ENCODE results near the gene RBX1.
"Not testable (repeated sequence)": the region's sequence is repeated elsewhere in the genome, so short reads cannot be mapped to it uniquely, and the experiment has no call there.

The RBX1 gene

GRCh38 chr22:40950962-40951794, at the start of gene RBX1:
Gene RBX1 (plus strand): TSS chr22:40951378. CDS start chr22:40951399, 21 bp downstream.
- DNase-seq (ENCODE audit: low read depth), result peak; percentile 98

DNA sequence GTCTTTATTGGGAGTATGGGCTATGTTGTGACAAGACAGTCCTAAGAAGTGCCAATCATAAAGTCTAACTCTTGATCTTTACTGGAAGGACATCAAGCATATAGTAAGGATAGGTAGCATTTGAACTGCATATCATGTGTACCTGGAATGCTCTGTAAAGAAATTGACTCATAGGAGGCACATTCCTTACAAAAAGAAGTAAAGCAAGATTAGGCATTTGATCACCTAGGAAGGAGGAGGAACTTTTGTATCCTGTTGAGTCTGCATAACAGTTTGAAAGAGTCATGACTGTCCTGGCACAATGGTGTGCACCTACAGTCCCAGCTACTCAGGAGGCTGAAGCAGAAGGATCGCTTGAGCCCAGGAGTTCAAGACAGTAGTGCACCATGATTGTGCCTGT, 47.1 kb upstream of the RBX1 start:
- DNase-seq (ENCODE audit: low read depth), result no peak

- no peak for DNase-seq (ENCODE audit: low read depth)
Observed at GRCh38 chr22:40908895-40909294, 42.3 kb upstream of the RBX1 start.

DNA sequence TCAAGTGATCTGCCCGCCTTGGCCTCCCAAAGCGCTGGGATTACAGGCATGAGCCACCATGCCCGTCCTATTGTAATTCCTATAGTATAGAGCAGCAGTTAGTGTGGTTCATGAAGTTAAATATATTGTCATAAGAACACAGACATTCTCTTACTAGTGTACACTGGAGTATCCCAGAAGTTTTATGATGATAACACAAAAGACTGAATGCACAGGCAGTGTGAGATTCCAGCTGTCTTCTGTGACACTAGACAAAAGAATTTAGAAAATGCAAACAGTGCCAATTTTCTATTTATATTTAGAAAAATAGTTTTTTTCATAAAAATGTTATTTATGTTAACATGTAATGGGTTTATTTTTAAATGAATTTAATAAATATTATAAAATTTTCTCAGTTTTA, 39.4 kb upstream of the RBX1 start:
- no peak for DNase-seq (ENCODE audit: low read depth)

- DNase-seq (ENCODE audit: low read depth), result not testable (repeated sequence)
Observed at GRCh38 chr22:40912987-40913386, 38.2 kb upstream of the RBX1 start.

GRCh38 chr22:40919446-40919845, 31.7 kb upstream of the RBX1 start:
- DNase-seq (ENCODE audit: low read depth), result no peak

GRCh38 chr22:40920526-40920925, 30.7 kb upstream of the RBX1 start:
- no peak for DNase-seq (ENCODE audit: low read depth)

- no peak for DNase-seq (ENCODE audit: low read depth)
Observed at GRCh38 chr22:40922484-40923303, 28.5 kb upstream of the RBX1 start.

DNA sequence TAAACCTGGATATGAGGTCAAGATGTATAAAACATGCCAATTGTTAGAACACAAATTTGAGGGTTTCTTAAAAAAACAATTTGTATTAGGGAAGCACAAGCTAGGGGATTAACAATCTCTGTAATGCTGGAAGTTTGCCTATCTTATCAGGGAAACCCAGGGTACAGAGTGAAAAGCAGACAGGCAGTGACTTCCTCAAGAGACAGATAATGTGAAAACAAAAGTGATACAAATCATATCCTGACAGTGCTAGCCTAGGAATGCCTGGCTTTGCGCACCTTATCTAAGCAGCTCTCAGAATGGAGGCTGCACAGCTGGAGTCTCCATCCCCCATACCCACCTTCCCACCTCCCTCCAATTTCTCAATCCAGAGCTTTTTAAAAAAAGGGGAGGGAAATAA, 22.5 kb upstream of the RBX1 start:
- no peak for DNase-seq (ENCODE audit: low read depth)

GRCh38 chr22:40932396-40932795, 18.8 kb upstream of the RBX1 start:
- no peak for DNase-seq (ENCODE audit: low read depth)

DNA sequence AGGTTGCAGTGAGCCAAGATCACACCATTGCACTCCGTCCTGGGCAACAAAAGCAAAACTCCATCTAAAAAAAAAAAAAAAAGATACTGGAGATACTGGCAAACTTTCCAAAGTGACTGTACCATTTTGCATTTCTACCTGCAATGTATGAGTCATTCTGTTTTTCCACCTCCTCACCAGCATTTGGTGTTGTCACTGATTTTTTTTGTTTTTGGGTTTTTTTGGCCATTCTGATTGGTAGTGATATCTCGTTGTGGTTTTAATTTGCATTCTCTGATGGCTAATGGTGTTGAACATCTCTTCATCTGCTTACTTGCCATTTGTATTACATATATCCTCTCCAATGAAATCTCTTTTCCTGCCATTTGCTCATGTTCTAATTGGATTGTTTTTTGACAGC, 12.0 kb upstream of the RBX1 start:
- no peak for DNase-seq (ENCODE audit: low read depth)

GRCh38 chr22:40951795-40952605, 822 bp downstream of the RBX1 start:
- DNase-seq (ENCODE audit: low read depth), result no peak

- DNase-seq (ENCODE audit: low read depth), result no peak
Observed at GRCh38 chr22:40953471-40953870, 2.3 kb downstream of the RBX1 start.

GRCh38 chr22:40954113-40954512, 2.9 kb downstream of the RBX1 start:
- DNase-seq (ENCODE audit: low read depth), result no peak

DNA sequence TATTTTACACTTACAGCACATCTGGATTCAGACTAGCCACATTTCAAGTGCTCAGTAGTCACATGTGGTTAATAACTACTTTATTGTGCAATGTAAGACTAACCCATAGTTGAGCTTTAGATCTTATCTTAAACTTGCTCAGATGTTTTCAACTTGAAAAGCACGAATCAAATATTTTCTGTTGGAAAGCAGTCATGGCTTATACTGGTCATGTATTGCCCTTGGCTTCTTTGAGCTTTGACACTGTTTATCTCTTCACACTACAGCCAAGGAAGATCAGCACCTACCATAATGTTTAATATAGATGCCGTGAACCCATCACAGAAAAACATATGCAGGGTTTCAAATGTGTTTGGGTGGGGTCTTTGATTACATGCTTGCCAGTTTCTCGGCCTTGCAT, 4.4 kb downstream of the RBX1 start:
- no peak for DNase-seq (ENCODE audit: low read depth)

GRCh38 chr22:40957601-40958000, 6.4 kb downstream of the RBX1 start:
- DNase-seq (ENCODE audit: low read depth), result no peak

DNA sequence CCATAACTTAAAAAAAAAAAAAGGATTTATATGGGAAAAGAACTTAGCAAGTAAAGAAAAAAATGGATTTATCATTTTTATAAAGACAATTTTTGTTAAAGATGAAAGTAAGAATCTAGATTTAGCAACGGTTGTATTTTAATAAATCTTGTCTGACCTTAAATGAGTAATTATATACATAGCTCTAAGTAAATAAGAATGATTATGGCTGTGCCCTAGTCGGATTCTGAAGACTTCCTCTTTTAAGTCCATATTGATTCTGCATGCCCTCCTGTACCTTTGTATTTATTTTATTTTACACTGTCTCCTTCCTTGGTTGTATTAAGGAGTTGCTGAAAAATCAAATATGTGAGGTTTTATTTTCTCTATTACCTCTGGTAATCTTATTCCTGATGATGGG, 7.1 kb downstream of the RBX1 start:
- no peak for DNase-seq (ENCODE audit: low read depth)

DNA sequence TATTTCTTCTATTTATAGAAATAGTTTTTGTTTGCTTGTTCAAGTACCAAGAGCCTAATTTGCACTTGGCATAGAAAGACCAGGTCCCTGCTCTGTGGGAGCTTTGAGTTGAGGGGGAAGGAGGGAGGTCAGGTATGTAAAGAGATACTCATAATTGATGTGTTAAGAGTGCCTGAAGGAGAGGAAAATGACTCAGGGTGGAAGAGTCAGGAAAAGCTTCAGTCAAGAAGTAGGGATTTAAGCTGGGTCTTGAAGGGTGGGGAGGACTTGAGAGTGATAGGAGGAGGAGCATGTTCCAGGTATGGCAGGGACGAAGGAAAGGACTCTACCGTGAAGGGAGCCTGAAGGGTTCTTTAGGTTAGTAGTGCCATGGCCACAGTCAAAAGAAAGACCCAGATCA, 9.0 kb downstream of the RBX1 start:
- DNase-seq (ENCODE audit: low read depth), result no peak

DNA sequence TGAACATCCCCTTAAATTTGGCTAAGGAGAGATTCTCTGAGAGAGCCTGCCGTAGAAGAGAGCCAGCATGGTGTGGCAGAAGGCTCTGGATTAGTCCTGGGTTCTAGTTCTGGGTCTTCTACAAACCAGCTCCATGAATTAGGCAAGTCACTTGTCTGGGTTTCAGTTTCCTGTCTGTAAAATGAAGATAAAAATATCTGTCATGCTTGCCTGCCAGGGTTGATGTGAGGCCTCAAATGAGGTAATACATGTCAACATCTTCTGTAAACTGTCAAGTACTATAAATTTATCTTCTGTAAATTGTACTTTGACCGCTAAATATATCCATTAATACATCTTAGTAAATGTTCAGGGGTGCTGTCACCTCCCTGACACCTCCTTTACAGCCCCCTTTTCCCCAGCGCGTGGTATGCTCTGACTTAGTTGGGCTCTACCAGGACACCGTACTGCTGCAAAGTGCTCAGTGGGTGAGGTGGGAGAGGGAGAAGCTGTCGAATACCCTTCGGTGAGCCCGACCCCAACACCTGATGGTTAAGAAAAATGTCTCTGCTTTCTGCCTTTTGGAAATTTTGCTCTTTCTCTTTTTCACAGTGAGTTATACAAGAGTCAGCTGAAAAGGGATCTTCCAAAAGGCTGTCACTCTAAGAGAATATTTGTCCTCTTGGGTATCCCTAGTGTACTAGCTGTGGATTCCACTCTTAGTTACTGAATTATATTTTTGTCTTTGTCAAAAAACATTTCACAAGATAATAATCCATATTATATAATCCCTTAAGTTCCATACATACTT, 15.0 kb downstream of the RBX1 start:
- no peak for DNase-seq (ENCODE audit: low read depth)

- DNase-seq (ENCODE audit: low read depth), result no peak
Observed at GRCh38 chr22:40966726-40967085, 15.5 kb downstream of the RBX1 start.

- no peak for DNase-seq (ENCODE audit: low read depth)
Observed at GRCh38 chr22:40967111-40967760, 16.1 kb downstream of the RBX1 start.

Measured in stimulated activated CD8-positive, alpha-beta memory T cell treated with anti-CD3 and anti-CD28 coated beads, Interleukin-12 subunit alpha, Interleukin-12 subunit beta, amount 100 ng/mL, for 1 hour (primary cell).